Endometrial microvascular endothelial cells (primary cell): ENCODE results near the gene SPRYD3. TPM values are rescaled to one million over a fixed set of nuclear protein-coding genes. Genes with fewer than 3 reads are reported as not detected.
"Not testable (repeated sequence)": the region's sequence is repeated elsewhere in the genome, so short reads cannot be mapped to it uniquely, and the experiment has no call there.

Experiments
- in situ Hi-C: cut with HindIII; loops from 2 replicates; pipeline ENCODE4 v1.10.0; 2017; ENCODE audit warnings: low sequenced_read_pairs, low pct_unique_long_range_greater_than_20kb; ENCODE audit errors: inconsistent ontology term
- total RNA-seq: library from RNA; depleted of rRNA; stranded (reverse); fragments of >200 nt; gene quantifications from one replicate; pipeline ENCODE4 v1.2.3, GENCODE V29; 2015; ENCODE audit errors: inconsistent ontology term

Gene SPRYD3
- total RNA-seq, 1 donor from 2014 or later: 34.1 TPM

- in situ Hi-C loops: no loop called here
These were observed 24.0 kb upstream of the SPRYD3 start, which contains the start of gene SOAT2 for GRCh38 chr12:53102883-53103807. Gene SOAT2, plus strand, starts transcription at chr12:53103486. Its CDS starts 92 bp downstream, at chr12:53103578.

- in situ Hi-C loops: no loop called here
These were observed 23.0 kb upstream of the SPRYD3 start for GRCh38 chr12:53101931-53102781.

GRCh38 chr12:53101266-53101665, 22.1 kb upstream of the SPRYD3 start:
- in situ Hi-C loops: no loop called here

- in situ Hi-C loops: no loop called here
These were observed 21.4 kb upstream of the SPRYD3 start for GRCh38 chr12:53100466-53101151.

GRCh38 chr12:53099071-53099882, 20.1 kb upstream of the SPRYD3 start:
- in situ Hi-C loops: no loop called here

- in situ Hi-C loops: no loop called here
These were observed 19.3 kb upstream of the SPRYD3 start for GRCh38 chr12:53098354-53098981.

- in situ Hi-C loops: no loop called here
These were observed 18.6 kb upstream of the SPRYD3 start, which contains the start of gene IGFBP6 for GRCh38 chr12:53097564-53098353. Gene IGFBP6, plus strand, starts transcription at chr12:53097667. Its CDS starts 51 bp downstream, at chr12:53097718.

- in situ Hi-C loops: no loop called here
These were observed 18.0 kb upstream of the SPRYD3 start for GRCh38 chr12:53097207-53097563.

- in situ Hi-C loops: no loop called here
These were observed 17.6 kb upstream of the SPRYD3 start for GRCh38 chr12:53096759-53097158.

GRCh38 chr12:53096089-53096741, 17.0 kb upstream of the SPRYD3 start:
- in situ Hi-C loops: no loop called here

- in situ Hi-C loops: not testable (repeated sequence)
These were observed 16.4 kb upstream of the SPRYD3 start for GRCh38 chr12:53095596-53095895.

- in situ Hi-C loops: not testable (repeated sequence)
These were observed 15.8 kb upstream of the SPRYD3 start for GRCh38 chr12:53094796-53095595.

GRCh38 chr12:53094394-53094787, 15.2 kb upstream of the SPRYD3 start:
- in situ Hi-C loops: no loop called here

GRCh38 chr12:53093777-53094393, 14.7 kb upstream of the SPRYD3 start:
- in situ Hi-C loops: no loop called here

- in situ Hi-C loops: no loop called here
These were observed 12.6 kb upstream of the SPRYD3 start for GRCh38 chr12:53091756-53092155.

- in situ Hi-C loops: no loop called here
These were observed 11.4 kb upstream of the SPRYD3 start for GRCh38 chr12:53090554-53090953.
